ENCODE measurements around the gene DLX6. TPM values are rescaled to one million over a fixed set of nuclear protein-coding genes. Genes with fewer than 3 reads are reported as not detected.

DLX6 gene
- total RNA-seq, 1 donor, result 1.1 TPM

- Histone ChIP-seq H3K36me3 (ENCODE audit: insufficient read depth, low read length) (no peaks in the 10 kb centered on the region), H3K27ac (ENCODE audit: low read depth, low read length) (no peak overlapping the region), H3K4me2 (ENCODE audit: insufficient read depth, low read length) (no peak overlapping the region), H2AFZ (ENCODE audit: low read length) (no peak overlapping the region), H3K4me1 (ENCODE audit: insufficient read depth, low read length) (no peaks in the 10 kb centered on the region), H3K27me3 (ENCODE audit: insufficient read depth, low read length) (no peaks in the 10 kb centered on the region), H4K20me1 (ENCODE audit: insufficient read depth, low read length) (no peaks in the 10 kb centered on the region), H3K79me2 (ENCODE audit: insufficient read depth, low read length) (no peaks in the 10 kb centered on the region), H3K4me3 (ENCODE audit: insufficient read depth, low read length) (no peak overlapping the region), H3K9me3 (ENCODE audit: low read depth, low read length) (no peaks in the 10 kb centered on the region)
- TF ChIP-seq CTCF (IDR thresholded peaks at IDR 0.05; ENCODE audit: extremely low read depth, low read depth, low read length), result no peak
- DNase-seq (ENCODE audit: insufficient read length, low spot score, missing footprints), result no peak
These were observed 17.6 kb upstream of the DLX6 start for GRCh38 chr7:96987719-96988118.

- no peaks in the 10 kb centered on the region for H3K36me3 ChIP-seq (ENCODE audit: insufficient read depth, low read length)
- H3K4me2 ChIP-seq (ENCODE audit: insufficient read depth, low read length), result no peak overlapping the region
- H3K4me3 ChIP-seq (ENCODE audit: insufficient read depth, low read length), result no peak overlapping the region
- no peak overlapping the region for H3K27ac ChIP-seq (ENCODE audit: low read depth, low read length)
- H2AFZ ChIP-seq (ENCODE audit: low read length), result no peak overlapping the region
- H3K79me2 ChIP-seq (ENCODE audit: insufficient read depth, low read length), result no peaks in the 10 kb centered on the region
- H3K4me1 ChIP-seq (ENCODE audit: insufficient read depth, low read length), result no peaks in the 10 kb centered on the region
- H4K20me1 ChIP-seq (ENCODE audit: insufficient read depth, low read length), result no peaks in the 10 kb centered on the region
- TF ChIP-seq CTCF (IDR thresholded peaks at IDR 0.05; ENCODE audit: extremely low read depth, low read depth, low read length), result no peak
- no peak for DNase-seq (ENCODE audit: insufficient read length, low spot score, missing footprints)
- no peaks in the 10 kb centered on the region for H3K9me3 ChIP-seq (ENCODE audit: low read depth, low read length)
- H3K27me3 ChIP-seq (ENCODE audit: insufficient read depth, low read length), result no peaks in the 10 kb centered on the region
These were observed 16.0 kb upstream of the DLX6 start for GRCh38 chr7:96989241-96989858.

- Histone ChIP-seq H3K9me3 (ENCODE audit: low read depth, low read length) (no peaks in the 10 kb centered on the region), H3K27me3 (ENCODE audit: insufficient read depth, low read length) (no peaks in the 10 kb centered on the region)
These were observed 15.5 kb upstream of the DLX6 start for GRCh38 chr7:96989859-96990317.

More at GRCh38 chr7:96989859-96990317, 15.5 kb upstream of the DLX6 start:
- H3K4me1 ChIP-seq (ENCODE audit: insufficient read depth, low read length), result no peaks in the 10 kb centered on the region
- H3K27ac ChIP-seq (ENCODE audit: low read depth, low read length), result no peak overlapping the region
- H2AFZ ChIP-seq (ENCODE audit: low read length), result no peak overlapping the region
- H3K4me3 ChIP-seq (ENCODE audit: insufficient read depth, low read length), result no peak overlapping the region
- H4K20me1 ChIP-seq (ENCODE audit: insufficient read depth, low read length), result no peaks in the 10 kb centered on the region
- no peak overlapping the region for H3K4me2 ChIP-seq (ENCODE audit: insufficient read depth, low read length)
- DNase-seq (ENCODE audit: insufficient read length, low spot score, missing footprints), result no peak
- H3K79me2 ChIP-seq (ENCODE audit: insufficient read depth, low read length), result no peaks in the 10 kb centered on the region
- no peaks in the 10 kb centered on the region for H3K36me3 ChIP-seq (ENCODE audit: insufficient read depth, low read length)
- TF ChIP-seq CTCF (IDR thresholded peaks at IDR 0.05; ENCODE audit: extremely low read depth, low read depth, low read length), result no peak

Data from osteoblast (primary cell).